ENCODE results near the gene TMEM198. TPM values are rescaled to one million over a fixed set of nuclear protein-coding genes. Genes with fewer than 3 reads are reported as not detected.

TMEM198 gene
- total RNA-seq, 2 experiments from 2014 or later = 0.44 to 0.69 TPM

- Mint-ChIP-seq H3K27ac (no peak overlapping the region), H3K4me1 (no peaks in the 10 kb centered on the region), H3K4me3 (no peak overlapping the region), H3K27me3 (peaks cover 19% of the 10 kb centered on the region), H3K9me3 (no peaks in the 10 kb centered on the region), H3K36me3 (ENCODE audit: low read depth) (no peaks in the 10 kb centered on the region)
- CTCF ChIA-PET = interaction anchor here (1.0 to 2.3 kb wide), 3 partner anchors 11 to 27 kb away, joined by 3 to 11 read pairs (median 3); no protein-coding TSS in a partner anchor
- no peak for DNase-seq
- POLR2A ChIA-PET = no interaction called here
These were observed 12.6 kb downstream of the TMEM198 start for GRCh38 chr2:219556413-219556812.

- DNase-seq = no peak
- POLR2A ChIA-PET = no interaction called here
- no peaks in the 10 kb centered on the region for H3K36me3 Mint-ChIP-seq (ENCODE audit: low read depth)
- H3K9me3 Mint-ChIP-seq = no peaks in the 10 kb centered on the region
- no peak overlapping the region for H3K27ac Mint-ChIP-seq
- CTCF ChIA-PET = interaction anchor here (1.5 to 2.3 kb wide), 2 partner anchors 16 to 27 kb away, joined by 3 to 11 read pairs; no protein-coding TSS in a partner anchor
- peaks cover 14% of the 10 kb centered on the region for H3K27me3 Mint-ChIP-seq
- H3K4me3 Mint-ChIP-seq = no peak overlapping the region
- no peaks in the 10 kb centered on the region for H3K4me1 Mint-ChIP-seq
These were observed 13.5 kb downstream of the TMEM198 start for GRCh38 chr2:219557320-219557719.

GRCh38 chr2:219557791-219558785 lies 14.3 kb downstream of the TMEM198 start:
- H3K4me1 Mint-ChIP-seq = no peaks in the 10 kb centered on the region
- no peaks in the 10 kb centered on the region for H3K36me3 Mint-ChIP-seq (ENCODE audit: low read depth)
- no peak for DNase-seq
- no peak overlapping the region for H3K27ac Mint-ChIP-seq
- H3K4me3 Mint-ChIP-seq = no peak overlapping the region
- H3K27me3 Mint-ChIP-seq = peaks cover 13% of the 10 kb centered on the region
- CTCF ChIA-PET = interaction anchor here (1.5 to 2.3 kb wide), 2 partner anchors 16 to 28 kb away, joined by 3 to 11 read pairs; no protein-coding TSS in a partner anchor
- H3K9me3 Mint-ChIP-seq = no peaks in the 10 kb centered on the region
- POLR2A ChIA-PET = no interaction called here

GRCh38 chr2:219559156-219559915 lies 15.5 kb downstream of the TMEM198 start:
- H3K27me3 Mint-ChIP-seq = peaks cover 5% of the 10 kb centered on the region
- no peaks in the 10 kb centered on the region for H3K36me3 Mint-ChIP-seq (ENCODE audit: low read depth)
- ChIA-PET POLR2A (no interaction called here), CTCF (interaction anchor here (0.5 to 2.5 kb wide), 8 partner anchors 9 to 1900 kb away, joined by 3 to 16 read pairs (median 5); partner anchors contain the start of genes CHPF and TMEM198)
- H3K9me3 Mint-ChIP-seq = no peaks in the 10 kb centered on the region
- no peak overlapping the region for H3K27ac Mint-ChIP-seq
- no peak overlapping the region for H3K4me3 Mint-ChIP-seq
- no peaks in the 10 kb centered on the region for H3K4me1 Mint-ChIP-seq
- no peak for DNase-seq

GRCh38 chr2:219560037-219560892 lies 16.4 kb downstream of the TMEM198 start:
- Mint-ChIP-seq H3K9me3 (no peaks in the 10 kb centered on the region), H3K4me1 (no peaks in the 10 kb centered on the region), H3K27me3 (peaks cover 5% of the 10 kb centered on the region), H3K36me3 (ENCODE audit: low read depth) (no peaks in the 10 kb centered on the region), H3K4me3 (no peak overlapping the region), H3K27ac (no peak overlapping the region)
- DNase-seq = no peak
- ChIA-PET POLR2A (no interaction called here), CTCF (interaction anchor here (0.5 to 2.5 kb wide), 12 partner anchors 9 to 1958 kb away, joined by 3 to 16 read pairs (median 4); partner anchors contain the start of genes CHPF and TMEM198)

GRCh38 chr2:219560893-219561178 lies 17.0 kb downstream of the TMEM198 start:
- no peaks in the 10 kb centered on the region for H3K9me3 Mint-ChIP-seq
- CTCF ChIA-PET = interaction anchor here (0.6 to 2.5 kb wide), 10 partner anchors 10 to 1958 kb away, joined by 3 to 16 read pairs (median 5); partner anchors contain the start of genes CHPF and TMEM198
- POLR2A ChIA-PET = no interaction called here
- H3K36me3 Mint-ChIP-seq (ENCODE audit: low read depth) = no peaks in the 10 kb centered on the region
- no peaks in the 10 kb centered on the region for H3K4me1 Mint-ChIP-seq
- H3K4me3 Mint-ChIP-seq = no peak overlapping the region
- peaks cover 5% of the 10 kb centered on the region for H3K27me3 Mint-ChIP-seq
- no peak overlapping the region for H3K27ac Mint-ChIP-seq
- no peak for DNase-seq

GRCh38 chr2:219561179-219562048 lies 17.6 kb downstream of the TMEM198 start:
- Mint-ChIP-seq H3K36me3 (ENCODE audit: low read depth) (no peaks in the 10 kb centered on the region), H3K4me3 (no peak overlapping the region), H3K27me3 (peaks cover 5% of the 10 kb centered on the region), H3K27ac (no peak overlapping the region), H3K9me3 (no peaks in the 10 kb centered on the region), H3K4me1 (no peaks in the 10 kb centered on the region)
- DNase-seq = no peak
- ChIA-PET POLR2A (no interaction called here), CTCF (interaction anchor here (1.0 to 2.5 kb wide), 7 partner anchors 9 to 51 kb away, joined by 3 to 16 read pairs (median 6); no protein-coding TSS in a partner anchor)

- ChIA-PET POLR2A (no interaction called here), CTCF (interaction anchor here (1.1 to 1.5 kb wide), 3 partner anchors 10 to 27 kb away, joined by 3 to 6 read pairs (median 4); no protein-coding TSS in a partner anchor)
- Mint-ChIP-seq H3K36me3 (ENCODE audit: low read depth) (no peaks in the 10 kb centered on the region), H3K4me1 (no peaks in the 10 kb centered on the region), H3K4me3 (no peak overlapping the region), H3K27me3 (peaks cover 5% of the 10 kb centered on the region), H3K27ac (no peak overlapping the region), H3K9me3 (no peaks in the 10 kb centered on the region)
- DNase-seq = no peak
These were observed 18.5 kb downstream of the TMEM198 start for GRCh38 chr2:219562049-219563020.

- H3K27me3 Mint-ChIP-seq = peaks cover 7% of the 10 kb centered on the region
These were observed 19.6 kb downstream of the TMEM198 start for GRCh38 chr2:219563271-219563928.

More at GRCh38 chr2:219563271-219563928, 19.6 kb downstream of the TMEM198 start:
- Mint-ChIP-seq H3K4me1 (no peaks in the 10 kb centered on the region), H3K27ac (no peak overlapping the region), H3K4me3 (no peak overlapping the region), H3K36me3 (ENCODE audit: low read depth) (no peaks in the 10 kb centered on the region), H3K9me3 (no peaks in the 10 kb centered on the region)
- ChIA-PET POLR2A (no interaction called here), CTCF (interaction anchor here (0.9 to 1.5 kb wide), 3 partner anchors 22 to 28 kb away, joined by 3 to 4 read pairs (median 3); no protein-coding TSS in a partner anchor)
- DNase-seq = no peak

Measured in activated CD4-positive, alpha-beta T cell treated with anti-CD3 and anti-CD28 coated beads, Interleukin-2, amount 10 ng/mL, durations not matched to agents 7 days and 5 days (primary cell).